NCI-H69 (cell line): ENCODE measurements around the gene E2F6.
A peak's percentile ranks its signal among the peaks of the same experiment; 100 is the strongest.
"Not testable (repeated sequence)": the region's sequence is repeated elsewhere in the genome, so short reads cannot be mapped to it uniquely, and the experiment has no call there.

Source experiments
- DNase-seq: peaks from one replicate; lab custom pipeline; 2025; lab: John Stamatoyannopoulos, UW

The E2F6 gene

GRCh38 chr2:11412449-11412810 is 53.5 kb downstream of the E2F6 start:
- DNase-seq: no peak

DNA sequence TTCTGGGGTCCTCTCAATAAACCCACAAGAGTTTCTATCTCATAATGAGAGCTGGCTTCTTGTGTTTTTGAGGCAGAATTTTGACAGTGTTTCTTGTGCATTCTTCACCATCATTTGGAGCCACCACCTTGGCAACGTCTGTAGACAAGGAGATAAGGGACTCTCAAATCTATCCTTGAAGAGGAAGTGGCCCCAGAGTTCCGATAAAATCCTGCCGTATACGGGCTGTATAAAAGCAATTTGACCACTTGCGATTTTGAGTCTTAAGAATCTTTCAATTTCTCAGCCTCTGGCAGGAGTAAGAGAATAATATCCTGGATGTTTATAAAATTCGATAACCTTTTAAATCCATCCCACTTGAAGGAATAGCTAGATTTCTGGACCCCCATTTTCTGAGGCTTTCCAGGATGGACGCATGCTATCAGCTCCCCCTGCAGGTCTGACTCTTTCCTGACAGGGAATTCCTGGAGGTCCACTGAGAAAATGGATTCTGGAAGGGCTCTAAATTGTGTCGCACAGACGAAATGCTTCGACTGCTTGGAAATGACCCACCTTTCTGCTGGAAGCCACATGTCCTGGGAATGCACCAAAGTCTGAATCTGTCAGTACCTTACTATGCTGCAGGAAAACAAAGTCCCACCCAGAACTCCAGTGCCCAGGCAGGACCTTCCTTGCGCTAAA is 54.1 kb downstream of the E2F6 start:
- peak; percentile 44 for DNase-seq

DNA sequence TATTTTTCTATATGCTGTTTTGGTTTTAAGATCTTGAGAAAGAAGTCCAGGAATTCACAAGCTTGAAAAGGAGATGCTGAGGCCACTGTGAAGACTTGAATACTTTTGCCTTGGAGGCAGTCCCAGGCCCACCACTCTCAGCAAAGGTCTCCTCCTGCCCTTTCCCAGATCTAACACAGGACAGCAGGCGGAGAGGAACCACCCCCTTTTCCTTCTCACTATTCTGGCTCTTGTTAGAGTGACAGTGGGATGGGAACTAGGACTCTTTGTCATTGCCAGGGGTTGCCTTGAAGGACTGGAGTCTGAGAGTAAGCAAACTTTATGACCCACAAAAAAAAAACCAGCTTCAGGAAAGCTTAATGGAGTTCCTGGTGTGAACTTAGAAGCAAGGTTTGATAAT is 54.7 kb downstream of the E2F6 start:
- no peak for DNase-seq

- no peak for DNase-seq
Measured at GRCh38 chr2:11410101-11410500, 55.9 kb downstream of the E2F6 start.

DNA sequence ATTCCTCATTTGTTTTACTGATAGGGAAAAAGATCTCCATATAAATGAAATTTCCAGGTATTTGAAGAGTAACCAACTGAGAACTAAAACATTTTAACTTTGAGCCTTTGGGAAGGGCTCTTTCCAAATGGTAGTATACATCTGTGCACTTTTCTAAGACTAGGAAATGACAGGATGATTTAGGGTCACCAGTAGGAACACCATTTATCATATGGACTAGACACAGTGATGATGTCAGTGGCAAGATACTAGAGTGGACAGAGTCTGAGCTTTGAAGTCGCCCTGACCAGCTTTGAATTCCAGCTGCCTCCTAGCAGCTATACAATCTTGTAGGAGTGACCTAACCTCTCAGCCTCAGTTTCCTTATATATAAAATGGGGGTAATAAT is 56.4 kb downstream of the E2F6 start:
- DNase-seq: no peak

DNA sequence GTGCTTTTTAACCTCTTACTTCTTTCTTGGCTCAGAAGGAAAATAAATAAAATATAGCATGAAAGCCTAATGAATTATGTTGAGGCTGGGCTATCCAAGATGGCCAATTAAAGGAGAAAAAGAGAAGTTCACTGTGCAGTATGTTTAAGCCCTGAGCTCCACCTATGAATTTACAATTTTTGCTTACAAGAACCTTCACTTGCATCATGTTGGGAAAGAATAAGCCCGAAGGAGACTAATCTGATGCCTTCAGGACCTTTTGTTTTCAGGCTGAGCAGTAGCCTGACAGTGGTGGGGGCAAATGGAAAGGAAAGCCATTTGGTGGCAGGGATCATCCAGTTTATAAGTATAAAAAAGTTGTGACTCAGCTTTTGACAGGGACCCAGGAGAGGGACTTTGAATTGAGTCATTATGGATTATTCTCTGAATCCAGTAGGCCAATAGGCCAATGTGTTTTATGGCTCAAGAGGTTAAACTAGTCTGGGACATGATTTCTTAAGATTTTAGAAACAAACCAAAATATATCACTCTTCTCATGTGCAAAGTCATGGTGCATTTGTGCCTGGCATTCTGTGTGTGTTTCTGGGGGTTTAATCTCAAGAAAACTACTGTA is 56.9 kb downstream of the E2F6 start:
- DNase-seq: no peak

- no peak for DNase-seq
Measured at GRCh38 chr2:11407413-11407812, 58.5 kb downstream of the E2F6 start.

DNA sequence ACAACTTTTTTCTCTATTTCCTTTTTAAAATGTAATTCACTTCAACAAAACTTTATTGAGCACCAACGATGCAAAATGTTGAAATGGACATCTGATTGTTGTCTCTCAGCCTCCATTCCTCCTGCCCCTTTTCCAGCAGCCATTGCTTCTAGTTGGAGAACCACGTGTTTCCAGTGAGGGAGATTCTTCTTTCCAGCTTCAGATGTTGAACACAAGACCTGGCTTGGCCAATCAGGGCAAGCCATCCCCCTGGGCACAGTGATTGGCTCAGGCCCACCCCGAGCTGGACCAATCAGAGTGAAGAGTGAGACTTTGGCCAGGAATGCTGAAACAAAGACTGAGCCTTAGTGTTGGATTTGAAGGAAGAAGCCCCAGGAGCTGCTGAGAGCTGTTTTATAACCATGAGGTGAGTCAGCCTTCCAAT is 59.0 kb downstream of the E2F6 start:
- peak; percentile 5 for DNase-seq

DNA sequence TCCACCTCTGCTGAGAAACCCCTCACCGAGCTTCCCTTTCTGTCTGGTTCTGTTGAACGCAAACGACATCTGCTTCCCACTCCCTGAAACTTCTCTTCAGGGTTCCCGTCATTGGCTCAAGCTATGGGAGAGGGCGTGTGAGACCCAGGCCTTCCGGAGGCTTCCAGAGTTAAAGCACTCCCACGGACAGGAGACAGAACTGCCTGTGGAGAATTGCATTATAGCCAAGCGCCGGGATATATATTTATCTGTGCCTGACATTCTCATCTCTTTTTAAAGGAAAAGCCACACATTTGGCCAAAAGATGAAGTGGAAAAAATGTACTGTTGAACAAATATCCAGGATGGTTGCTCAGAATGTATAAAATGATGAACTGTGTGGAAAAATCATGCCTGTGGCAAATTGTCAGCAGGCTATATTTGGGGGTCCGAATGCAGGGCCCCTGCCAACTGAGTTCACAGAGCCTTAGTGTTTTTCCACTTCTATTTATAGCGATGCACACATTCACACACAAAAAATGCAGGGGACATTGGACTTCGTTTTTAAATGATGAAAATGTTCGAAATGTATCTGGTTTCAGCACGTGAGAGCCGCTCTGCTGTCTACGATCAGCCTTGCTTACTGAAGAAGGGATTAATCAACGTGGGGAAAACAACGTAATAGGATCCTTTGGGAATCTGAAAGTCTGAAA is 59.5 kb downstream of the E2F6 start:
- DNase-seq: no peak

GRCh38 chr2:11405599-11406266 is 60.2 kb downstream of the E2F6 start:
- DNase-seq: no peak

DNA sequence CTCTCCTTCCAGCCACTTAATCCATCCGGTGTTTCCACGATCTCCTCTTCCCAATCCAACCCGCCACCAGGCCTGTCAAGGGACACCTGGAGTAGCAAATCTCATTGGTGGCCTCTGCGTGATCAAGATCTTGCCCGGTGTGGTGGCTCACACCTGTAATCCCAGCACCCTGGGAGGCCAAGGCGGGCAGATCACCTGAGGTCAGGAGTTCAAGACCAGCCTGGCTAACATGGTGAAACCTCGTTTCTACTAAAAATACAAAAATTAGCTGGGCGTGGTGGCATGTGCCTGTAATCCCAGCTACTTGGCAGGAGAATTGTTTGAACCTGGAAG is 60.9 kb downstream of the E2F6 start:
- DNase-seq: not testable (repeated sequence)

GRCh38 chr2:11404376-11405073 is 61.4 kb downstream of the E2F6 start:
- no peak for DNase-seq

GRCh38 chr2:11402436-11402835 is 63.5 kb downstream of the E2F6 start:
- DNase-seq: no peak

- no peak for DNase-seq
Measured at GRCh38 chr2:11399438-11399762, 66.6 kb downstream of the E2F6 start.

- peak; percentile 75 for DNase-seq
Measured at GRCh38 chr2:11398750-11399437, 67.1 kb downstream of the E2F6 start.

DNA sequence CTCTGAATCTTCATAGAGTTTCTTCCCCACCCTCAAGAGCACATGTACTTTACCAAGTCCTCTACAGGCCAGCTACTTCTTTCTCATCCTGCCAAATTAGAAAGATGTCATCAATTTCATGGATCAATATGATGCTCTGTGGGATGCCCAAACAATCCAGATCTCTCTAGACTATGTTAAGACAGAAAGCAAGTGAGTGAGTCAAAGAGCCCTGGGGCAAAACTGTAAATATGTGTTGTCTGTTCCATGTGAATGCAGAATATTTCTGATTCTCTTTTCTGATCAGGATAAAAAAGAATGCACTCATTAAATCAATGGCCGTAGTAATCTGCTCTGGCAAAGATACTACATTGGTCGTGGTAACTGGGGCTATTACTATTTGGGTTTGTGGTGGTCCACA is 68.4 kb downstream of the E2F6 start:
- DNase-seq: no peak

GRCh38 chr2:11396467-11397445 is 69.2 kb downstream of the E2F6 start:
- no peak for DNase-seq

GRCh38 chr2:11396021-11396420 is 69.9 kb downstream of the E2F6 start:
- DNase-seq: no peak

DNA sequence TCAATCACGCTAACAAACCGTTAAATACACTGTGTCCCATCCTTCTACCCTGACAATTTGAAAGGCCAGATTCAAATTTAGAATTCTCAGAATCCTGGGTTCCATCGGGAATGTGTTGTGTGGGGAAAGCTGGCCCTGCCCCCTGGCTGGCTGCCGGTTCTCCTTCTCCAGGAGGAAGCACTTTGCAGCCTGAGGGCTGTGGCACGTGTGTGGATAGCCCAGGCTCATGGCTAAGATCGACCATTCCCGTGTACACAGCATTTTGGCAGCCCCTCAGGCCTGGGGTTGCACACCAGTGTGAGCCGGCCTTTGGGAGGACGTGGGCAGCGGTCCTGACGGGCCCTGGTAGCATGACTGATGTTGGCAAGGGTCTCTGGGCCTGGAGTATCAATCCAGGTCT is 70.6 kb downstream of the E2F6 start:
- DNase-seq: no peak
